Epithelial cell of proximal tubule (primary cell): ENCODE measurements around the gene EID3. TPM values are rescaled to one million over a fixed set of nuclear protein-coding genes. Genes with fewer than 3 reads are reported as not detected.
"Not testable (repeated sequence)": the region's sequence is repeated elsewhere in the genome, so short reads cannot be mapped to it uniquely, and the experiment has no call there.

Experiments used
- DNase-seq: peaks from one replicate; pipeline ENCODE4 v3.0.0-alpha.2; 2011; ENCODE audit warnings: low read depth
- H3K4me3 ChIP-seq: 2 replicates; pipeline ENCODE4 v1.5.1; 2011; ENCODE audit warnings: low read depth, mild to moderate bottlenecking, low read length
- CTCF ChIP-seq: conservative IDR thresholded peaks from 2 replicates; pipeline ENCODE4 v1.5.1; 2012; ENCODE audit warnings: low read depth, mild to moderate bottlenecking, low read length
- total RNA-seq: library from RNA; depleted of rRNA; stranded (reverse); fragments of >200 nt; gene quantifications from 2 replicates; pipeline ENCODE4 v1.2.3, GENCODE V29; 2015

Gene EID3
- 1.1 and 1.3 TPM in 2 replicates for total RNA-seq

GRCh38 chr12:104303538-104304151 lies at the start of gene EID3:
EID3 (plus strand) TSS chr12:104303739; CDS start chr12:104303935, 196 bp downstream.
- no peak for TF ChIP-seq CTCF
- no peak for DNase-seq
- H3K4me3 ChIP-seq = peak within 1 kb of the TSS; percentile 57

GRCh38 chr12:104257913-104258472 lies 45.5 kb upstream of the EID3 start:
- no peak for TF ChIP-seq CTCF
- no peak for DNase-seq

GRCh38 chr12:104258476-104259067 lies 45.0 kb upstream of the EID3 start:
- no peak for TF ChIP-seq CTCF
- no peak for DNase-seq
- H3K4me3 ChIP-seq = no peak overlapping the region

More at GRCh38 chr12:104257913-104258472, 45.5 kb upstream of the EID3 start:
- no peak overlapping the region for H3K4me3 ChIP-seq

- no peak for TF ChIP-seq CTCF
- DNase-seq = no peak
- no peak overlapping the region for H3K4me3 ChIP-seq
These were observed 40.5 kb upstream of the EID3 start for GRCh38 chr12:104263026-104263425.

GRCh38 chr12:104263580-104264358 lies 39.8 kb upstream of the EID3 start:
- no peak for TF ChIP-seq CTCF
- DNase-seq = no peak
- no peak overlapping the region for H3K4me3 ChIP-seq

GRCh38 chr12:104265436-104265835 lies 38.1 kb upstream of the EID3 start:
- DNase-seq, H3K4me3 ChIP-seq: not testable (repeated sequence)

- no peak overlapping the region for H3K4me3 ChIP-seq
- no peak for DNase-seq
- no peak for TF ChIP-seq CTCF
These were observed 30.6 kb upstream of the EID3 start for GRCh38 chr12:104272938-104273337.
